Fibroblast of lung (primary cell): ENCODE data around the gene EFHD1. TPM values are rescaled to one million over a fixed set of nuclear protein-coding genes. Genes with fewer than 3 reads are reported as not detected.

Experiments used
- DNase-seq, 2 donors: peaks; one replicate each; pipeline versions ENCODE4 v3.0.0 to v3.0.0-alpha.2; 2010; ENCODE audit warnings: low read depth in 2 of 2
- H2AFZ ChIP-seq: 2 replicates; pipeline ENCODE4 v1.5.1; 2012; ENCODE audit warnings: low read length, control low read depth, inconsistent platforms
- H3K27ac ChIP-seq: 2 replicates; pipeline ENCODE4 v1.5.1; 2011; ENCODE audit warnings: low read length, control low read depth; ENCODE audit not compliant: insufficient read depth
- H3K27me3 ChIP-seq: 2 replicates; pipeline ENCODE4 v1.5.1; 2011; ENCODE audit warnings: mild to moderate bottlenecking, low read length; ENCODE audit not compliant: control insufficient read depth, insufficient read depth
- H3K36me3 ChIP-seq: 2 replicates; pipeline ENCODE4 v1.5.1; 2011; ENCODE audit warnings: low read length; ENCODE audit not compliant: control insufficient read depth, insufficient read depth
- H3K4me1 ChIP-seq: 2 replicates; pipeline ENCODE4 v1.5.1; 2011; ENCODE audit warnings: low read length; ENCODE audit not compliant: control insufficient read depth, insufficient read depth; ENCODE audit errors: extremely low read depth
- H3K4me2 ChIP-seq: 2 replicates; pipeline ENCODE4 v1.5.1; 2011; ENCODE audit warnings: low read length, control low read depth; ENCODE audit not compliant: insufficient read depth; ENCODE audit errors: extremely low read depth
- H3K4me3 ChIP-seq, 4 experiments: fragments of 200-600 bp in 1 of 4; sonication (generic) in 1 of 4; replicated peaks in 1 of 4; 2 replicates each; pipeline ENCODE4 v1.5.1; 2011 to 2016; ENCODE audit warnings: low read length in 4 of 4, low read depth in 3 of 4, mild to moderate bottlenecking in 3 of 4, control low read depth in 2 of 4, inconsistent platforms in 1 of 4, mixed read lengths in 1 of 4; ENCODE audit not compliant: insufficient read depth in 1 of 4; ENCODE audit errors: control extremely low read depth in 1 of 4
- H3K79me2 ChIP-seq: 2 replicates; pipeline ENCODE4 v1.5.1; 2012; ENCODE audit warnings: mild to moderate bottlenecking, low read length, inconsistent platforms; ENCODE audit not compliant: control insufficient read depth, insufficient read depth
- H3K9ac ChIP-seq: 2 replicates; pipeline ENCODE4 v1.5.1; 2011; ENCODE audit warnings: mild to moderate bottlenecking, low read length, control low read depth; ENCODE audit not compliant: insufficient read depth
- H3K9me3 ChIP-seq: 2 replicates; pipeline ENCODE4 v1.5.1; 2012; ENCODE audit warnings: low read depth, low read length; ENCODE audit not compliant: control insufficient read depth, insufficient read depth
- H4K20me1 ChIP-seq: 2 replicates; pipeline ENCODE4 v1.5.1; 2011; ENCODE audit warnings: low read length; ENCODE audit not compliant: control insufficient read depth, insufficient read depth; ENCODE audit errors: extremely low read depth
- CTCF ChIP-seq, 2 donors: IDR thresholded peaks in 1 of 2; conservative IDR thresholded peaks in 1 of 2; 1 replicate in 1 of 2; 2 replicates in 1 of 2; pipeline ENCODE4 v1.5.1; 2011 to 2012; ENCODE audit warnings: low read length in 2 of 2, control low read depth in 1 of 2, inconsistent platforms in 1 of 2, low read depth in 1 of 2, mild to moderate bottlenecking in 1 of 2
- EZH2 ChIP-seq: IDR thresholded peaks from 2 replicates; pipeline ENCODE4 v1.5.1; 2012; ENCODE audit warnings: low read length, control low read depth, mild to moderate bottlenecking; ENCODE audit errors: missing control alignments
- polyA plus RNA-seq, 2 donors: library from polyadenylated mRNA; depleted of rRNA in 1 of 2; stranded (reverse) in 1 of 2; unstranded in 1 of 2; fragments of >200 nt; gene quantifications; 2 replicates each; pipeline ENCODE4 v1.2.1, GENCODE V29; 2011 to 2012; ENCODE audit warnings: missing spikeins in 1 of 2
- total RNA-seq: library from RNA; depleted of rRNA; stranded (reverse); fragments of >200 nt; gene quantifications from 2 replicates; pipeline ENCODE4 v1.2.1, GENCODE V29; 2014

The EFHD1 gene
- total and polyA plus RNA-seq, 2 donors (not counting 1 experiment from before 2014, with no cell fraction given) = 0.83 TPM; not detected in 1

DNA sequence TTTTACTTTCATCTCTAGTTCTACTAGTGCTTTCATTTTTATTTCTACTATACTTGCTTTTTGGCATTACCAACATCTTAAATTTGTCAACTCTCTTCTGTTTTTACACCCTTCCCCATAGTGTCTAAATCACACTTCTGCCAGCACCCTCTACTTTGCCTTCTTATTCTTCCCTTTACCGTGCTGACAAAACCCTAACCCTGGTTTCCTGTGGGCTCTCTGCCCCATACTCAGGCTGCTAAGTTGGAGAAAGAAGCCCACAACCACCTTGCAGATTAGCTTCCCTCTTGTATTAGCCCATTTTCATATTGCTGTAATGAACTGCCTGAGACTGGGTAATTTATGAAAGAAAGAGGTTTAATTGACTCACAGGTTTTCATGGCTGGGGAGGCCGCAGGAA is 88.5 kb downstream of the EFHD1 start:
- no peak overlapping the region for H3K4me3 ChIP-seq
- peaks cover 49% of the 10 kb centered on the region for H3K79me2 ChIP-seq
- H3K9ac ChIP-seq = no peak overlapping the region
- H3K27me3 ChIP-seq = no peaks in the 10 kb centered on the region
- TF ChIP-seq CTCF (conservative IDR thresholded peaks at IDR 0.05 in 1 of 2, IDR thresholded peaks at IDR 0.05 in 1 of 2; ENCODE audit: low read depth in 1 of 2, low read length in 2 of 2) (no peak), EZH2 (no peak)
- no peaks in the 10 kb centered on the region for H4K20me1 ChIP-seq
- peaks cover 1% of the 10 kb centered on the region for H3K36me3 ChIP-seq
- H3K9me3 ChIP-seq = no peaks in the 10 kb centered on the region
- no peak overlapping the region for H3K4me2 ChIP-seq
- H2AFZ ChIP-seq = no peak overlapping the region
- no peaks in the 10 kb centered on the region for H3K4me1 ChIP-seq
- no peak overlapping the region for H3K27ac ChIP-seq
- DNase-seq = no peak

- H3K9me3 ChIP-seq = no peaks in the 10 kb centered on the region
- no peak overlapping the region for H3K4me2 ChIP-seq
- H3K9ac ChIP-seq = no peak overlapping the region
- no peaks in the 10 kb centered on the region for H3K4me1 ChIP-seq
- no peaks in the 10 kb centered on the region for H4K20me1 ChIP-seq
- H3K36me3 ChIP-seq = no peaks in the 10 kb centered on the region
- DNase-seq = no peak
- TF ChIP-seq EZH2 = no peak
- TF ChIP-seq CTCF (conservative IDR thresholded peaks at IDR 0.05 in 1 of 2, IDR thresholded peaks at IDR 0.05 in 1 of 2; ENCODE audit: low read depth in 1 of 2, low read length in 2 of 2) = no peak
- H3K27me3 ChIP-seq = no peaks in the 10 kb centered on the region
- H3K27ac ChIP-seq = no peak overlapping the region
- no peak overlapping the region for H3K4me3 ChIP-seq
- H3K79me2 ChIP-seq = peaks cover 38% of the 10 kb centered on the region
- H2AFZ ChIP-seq = no peak overlapping the region
Measured at GRCh38 chr2:232723027-232723426, 89.6 kb downstream of the EFHD1 start.

- Histone ChIP-seq H3K9ac (no peak overlapping the region), H3K27ac (no peak overlapping the region), H3K9me3 (no peaks in the 10 kb centered on the region), H3K79me2 (peaks cover 20% of the 10 kb centered on the region), H3K36me3 (no peaks in the 10 kb centered on the region), H3K4me3 (no peak overlapping the region), H4K20me1 (no peaks in the 10 kb centered on the region), H3K4me1 (no peaks in the 10 kb centered on the region), H3K27me3 (no peaks in the 10 kb centered on the region), H3K4me2 (no peak overlapping the region), H2AFZ (no peak overlapping the region)
- no peak for TF ChIP-seq CTCF (conservative IDR thresholded peaks at IDR 0.05 in 1 of 2, IDR thresholded peaks at IDR 0.05 in 1 of 2; ENCODE audit: low read depth in 1 of 2, low read length in 2 of 2)
- no peak for TF ChIP-seq EZH2
- no peak for DNase-seq
Measured at GRCh38 chr2:232728785-232729184, 95.4 kb downstream of the EFHD1 start.
